HCT116 (cell line): ENCODE data around the gene LCN9. TPM values are rescaled to one million over a fixed set of nuclear protein-coding genes. Genes with fewer than 3 reads are reported as not detected.

Experiments
- ATAC-seq: fragments of 200-7000 bp; cut with Tn5 transposase; 2 replicates; pipeline ENCODE4 v1.9.1; 2020; ENCODE audit warnings: mild to moderate bottlenecking, moderate library complexity
- BruUV-seq: library from RNA; stranded (reverse); fragments of 400-500 nt; replicated peaks from 2 replicates; lab custom pipeline; 2021; lab: Mats Ljungman, UMichigan
- CTCF ChIA-PET: fragments of 300-600 bp; sonication (Branson Sonifier 250); formaldehyde crosslinking; loops from one replicate; lab custom pipeline; 2021; ENCODE audit warnings: antibody characterized with exemption; lab: Charles Lee
- POLR2A ChIA-PET: fragments of 300-600, 350-600 bp; sonication (Branson Sonifier 250); formaldehyde crosslinking; loops from one replicate; lab custom pipeline; 2021; ENCODE audit warnings: antibody characterized with exemption; lab: Charles Lee
- RAD21 ChIA-PET, 2 experiments: fragments of 300-600 bp; sonication (Branson Sonifier 250); formaldehyde crosslinking; loops; one replicate each; lab custom pipeline; 2023; ENCODE audit warnings: low total read pairs in 2 of 2; ENCODE audit not compliant: uncharacterized antibody in 2 of 2, unreplicated experiment in 2 of 2, low non-redundant PET in 1 of 2; lab: Charles Lee
- DNase-seq: peaks from one replicate; pipeline ENCODE4 v3.0.0-alpha.2; 2010; ENCODE audit warnings: low read depth, low spot score
- H2AFZ ChIP-seq: fragments of 200-600 bp; shearing (Covaris generic), sonication (generic); 2 replicates; pipeline ENCODE4 v1.6.1; 2017; ENCODE audit warnings: low read depth, mixed run types, mixed read lengths, antibody characterized with exemption, low read length; ENCODE audit not compliant: poor library complexity, severe bottlenecking
- H3K27ac ChIP-seq: 2 replicates; pipeline ENCODE4 v1.5.1; 2012; ENCODE audit warnings: low read depth, low read length
- H3K27me3 ChIP-seq: fragments of 200-600 bp; sonication (generic); 2 replicates; pipeline ENCODE4 v1.6.1; 2016; ENCODE audit warnings: mixed run types, low read length, mixed read lengths; ENCODE audit not compliant: insufficient read depth
- H3K36me3 ChIP-seq, 2 experiments: fragments of 200-500 bp in 1 of 2; fragments of 200-600 bp in 1 of 2; sonication (Bioruptor generic) in 1 of 2; sonication (generic) in 1 of 2; 2 replicates each; pipeline versions ENCODE4 v1.5.1 to v1.6.1; 2014 to 2016; ENCODE audit warnings: low read length in 2 of 2, inconsistent platforms in 1 of 2, mixed read lengths in 1 of 2, mixed run types in 1 of 2; ENCODE audit not compliant: insufficient read depth in 2 of 2, control insufficient read depth in 1 of 2
- H3K4me1 ChIP-seq, 2 experiments: fragments of 200-600 bp in 1 of 2; sonication (generic) in 1 of 2; 2 replicates each; pipeline versions ENCODE4 v1.5.1 to v1.6.1; 2012 to 2017; ENCODE audit warnings: low read length in 2 of 2, inconsistent platforms in 1 of 2, mild to moderate bottlenecking in 1 of 2, mixed read lengths in 1 of 2, mixed run types in 1 of 2, moderate library complexity in 1 of 2; ENCODE audit not compliant: insufficient read depth in 2 of 2, control insufficient read depth in 1 of 2
- H3K4me2 ChIP-seq: fragments of 200-600 bp; sonication (generic); 2 replicates; pipeline ENCODE4 v1.6.1; 2017; ENCODE audit warnings: mixed run types, low read length, mixed read lengths
- H3K4me3 ChIP-seq, 2 experiments: fragments of 200-600 bp in 1 of 2; sonication (generic) in 1 of 2; replicated peaks in 1 of 2; 2 replicates each; pipeline ENCODE4 v1.5.1; 2011 to 2016; ENCODE audit warnings: low read length in 2 of 2, control low read depth in 1 of 2, low read depth in 1 of 2, mild to moderate bottlenecking in 1 of 2, mixed read lengths in 1 of 2, mixed run types in 1 of 2
- H3K79me2 ChIP-seq: fragments of 200-600 bp; sonication (generic); 2 replicates; pipeline ENCODE4 v1.6.1; 2017; ENCODE audit warnings: mild to moderate bottlenecking, mixed run types, low read length, moderate library complexity, mixed read lengths; ENCODE audit not compliant: insufficient read depth
- H3K9ac ChIP-seq: fragments of 200-600 bp; sonication (generic); 2 replicates; pipeline ENCODE4 v1.6.1; 2016; ENCODE audit warnings: low read length, mixed read lengths
- H3K9me2 ChIP-seq: fragments of 200-600 bp; sonication (generic), shearing (Covaris generic); 2 replicates; pipeline ENCODE4 v1.6.1; 2017; ENCODE audit warnings: mixed run types, mild to moderate bottlenecking, moderate library complexity; ENCODE audit not compliant: insufficient read depth
- H3K9me3 ChIP-seq, 2 experiments: fragments of 200-500 bp in 1 of 2; fragments of 200-600 bp in 1 of 2; sonication (Bioruptor generic) in 1 of 2; sonication (generic) in 1 of 2; 2 replicates each; pipeline ENCODE4 v1.6.1; 2014 to 2017; ENCODE audit warnings: low read length in 2 of 2, mixed read lengths in 2 of 2, inconsistent platforms in 1 of 2, low read depth in 1 of 2, mild to moderate bottlenecking in 1 of 2, mixed run types in 1 of 2, moderate library complexity in 1 of 2; ENCODE audit not compliant: control insufficient read depth in 1 of 2, insufficient read depth in 1 of 2
- H4K20me1 ChIP-seq: fragments of 200-600 bp; sonication (generic), shearing (Covaris generic); 2 replicates; pipeline ENCODE4 v1.6.1; 2017; ENCODE audit warnings: mixed run types, mild to moderate bottlenecking, moderate library complexity; ENCODE audit not compliant: insufficient read depth
- ATF3 ChIP-seq: IDR thresholded peaks from 2 replicates; pipeline ENCODE4 v1.6.1; 2012
- CBX3 ChIP-seq: IDR thresholded peaks from 2 replicates; pipeline ENCODE4 v1.6.1; 2012; ENCODE audit warnings: low read depth
- CTCF ChIP-seq, 3 experiments: fragments of 200-600 bp in 1 of 3; sonication (generic) in 1 of 3; IDR thresholded peaks in 2 of 3; conservative IDR thresholded peaks in 1 of 3; 2 replicates each; pipeline ENCODE4 v1.5.1; 2012 to 2017; ENCODE audit warnings: low read depth in 2 of 3, low read length in 2 of 3, antibody characterized with exemption in 1 of 3, borderline replicate concordance in 1 of 3, control low read depth in 1 of 3, mild to moderate bottlenecking in 1 of 3, mixed read lengths in 1 of 3, mixed run types in 1 of 3, moderate library complexity in 1 of 3; ENCODE audit not compliant: insufficient read depth in 1 of 3
- EZH2 ChIP-seq: fragments of 200-600 bp; sonication (generic); IDR thresholded peaks from 2 replicates; pipeline ENCODE4 v1.6.1; 2017; ENCODE audit warnings: antibody characterized with exemption, mixed run types
- EZH2phosphoT487 ChIP-seq: fragments of 200-600 bp; IDR thresholded peaks from 2 replicates; pipeline ENCODE4 v1.6.1; 2018; ENCODE audit warnings: antibody characterized with exemption, borderline replicate concordance
- MAX ChIP-seq: IDR thresholded peaks from 2 replicates; pipeline ENCODE4 v1.6.1; 2012
- POLR2A ChIP-seq: IDR thresholded peaks from 2 replicates; pipeline ENCODE4 v1.7.0; 2011; ENCODE audit warnings: borderline replicate concordance; ENCODE audit not compliant: insufficient read depth, insufficient read length; ENCODE audit errors: extremely low read depth
- POLR2AphosphoS5 ChIP-seq: IDR thresholded peaks from 2 replicates; pipeline ENCODE4 v1.6.1; 2011; ENCODE audit warnings: mild to moderate bottlenecking, low read depth, low read length, moderate library complexity
- RAD21 ChIP-seq: IDR thresholded peaks from 2 replicates; pipeline ENCODE4 v1.6.1; 2012; ENCODE audit warnings: low read depth, mild to moderate bottlenecking
- REST ChIP-seq: IDR thresholded peaks from 2 replicates; pipeline ENCODE4 v1.6.1; 2012; ENCODE audit warnings: low read depth
- intact Hi-C: fragments of 100-400 bp; cut with micrococcal nuclease; formaldehyde crosslinking; loops from 2 replicates; pipeline ENCODE4 v1.10.0; 2022
- total RNA-seq: library from RNA; stranded (reverse); gene quantifications from one replicate; pipeline ENCODE4 v1.2.1, GENCODE V29; 2021; ENCODE audit not compliant: unreplicated experiment

LCN9 gene
- total RNA-seq, 1 experiment from 2014 or later, result not detected

GRCh38 chr9:135708164-135708563 is 45.1 kb downstream of the LCN9 start:
- ChIA-PET POLR2A (no interaction called here), CTCF (no interaction called here), RAD21 (no interaction called here)
- Histone ChIP-seq H3K27me3 (peaks cover 14% of the 10 kb centered on the region; the same call in 1 of the 2 replicates), H3K4me2 (no peak overlapping the region), H3K4me3 (no peak overlapping the region), H4K20me1 (no peaks in the 10 kb centered on the region), H3K79me2 (no peaks in the 10 kb centered on the region), H2AFZ (no peak overlapping the region), H3K4me1 (no peaks in the 10 kb centered on the region), H3K9ac (no peak overlapping the region), H3K36me3 (no peaks in the 10 kb centered on the region), H3K27ac (no peak overlapping the region), H3K9me2 (no peaks in the 10 kb centered on the region), H3K9me3 (no peaks in the 10 kb centered on the region)
- ATAC-seq, result no peak
- intact Hi-C loops, result no loop called here
- TF ChIP-seq POLR2AphosphoS5 (no peak), CTCF (IDR thresholded peaks at IDR 0.05 in 2 of 3, conservative IDR thresholded peaks at IDR 0.05 in 1 of 3; ENCODE audit: borderline replicate concordance in 1 of 3, insufficient read depth in 1 of 3, low read depth in 2 of 3, low read length in 2 of 3) (no peak), REST (no peak), EZH2 (no peak), RAD21 (no peak), POLR2A (no peak), EZH2phosphoT487 (no peak), CBX3 (no peak), MAX (no peak), ATF3 (no peak)
- DNase-seq, result no peak
- no TSS peak for BruUV-seq
